Measurements from ENCODE around the gene VPS37C. TPM values are rescaled to one million over a fixed set of nuclear protein-coding genes. Genes with fewer than 3 reads are reported as not detected.

Gene VPS37C
- total RNA-seq, 3 donors from 2014 or later: 9.3 to 20.3 (median 17.1) TPM

DNA sequence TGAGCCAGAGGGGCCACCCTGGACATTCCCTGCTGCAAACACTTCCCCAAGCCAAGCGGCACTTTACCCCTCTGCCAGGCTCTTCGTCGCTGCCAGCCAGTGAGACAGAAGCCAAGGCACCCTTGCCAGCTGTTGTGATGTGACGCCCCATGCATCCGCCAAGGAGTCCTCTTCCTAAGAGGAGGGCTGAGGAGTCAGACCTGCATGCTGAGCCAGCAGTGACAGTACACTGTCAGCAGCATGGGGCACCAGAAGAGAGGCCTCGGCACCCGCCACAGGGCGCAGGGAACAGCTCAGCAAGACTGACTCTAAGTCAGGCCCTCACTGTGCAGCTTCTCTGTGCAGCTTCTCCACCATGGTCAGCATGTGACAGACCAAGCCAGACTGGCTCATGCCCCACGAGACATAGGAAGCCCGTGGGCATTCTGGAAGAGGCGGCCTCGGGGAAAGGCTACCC lies 26.4 kb downstream of the VPS37C start:
- Histone ChIP-seq H3K4me1 (peaks cover 0 to 3% of the 10 kb centered on the region in 2 donors), H3K27me3 (no peaks in the 10 kb centered on the region), H3K9me3 (no peaks in the 10 kb centered on the region), H3K27ac (no peak overlapping the region), H3K4me3 (no peak overlapping the region), H3K36me3 (no peaks in the 10 kb centered on the region)
- TF ChIP-seq POLR2AphosphoS5 (IDR thresholded peaks at IDR 0.05): no peak
- TF ChIP-seq, protein P1, sequence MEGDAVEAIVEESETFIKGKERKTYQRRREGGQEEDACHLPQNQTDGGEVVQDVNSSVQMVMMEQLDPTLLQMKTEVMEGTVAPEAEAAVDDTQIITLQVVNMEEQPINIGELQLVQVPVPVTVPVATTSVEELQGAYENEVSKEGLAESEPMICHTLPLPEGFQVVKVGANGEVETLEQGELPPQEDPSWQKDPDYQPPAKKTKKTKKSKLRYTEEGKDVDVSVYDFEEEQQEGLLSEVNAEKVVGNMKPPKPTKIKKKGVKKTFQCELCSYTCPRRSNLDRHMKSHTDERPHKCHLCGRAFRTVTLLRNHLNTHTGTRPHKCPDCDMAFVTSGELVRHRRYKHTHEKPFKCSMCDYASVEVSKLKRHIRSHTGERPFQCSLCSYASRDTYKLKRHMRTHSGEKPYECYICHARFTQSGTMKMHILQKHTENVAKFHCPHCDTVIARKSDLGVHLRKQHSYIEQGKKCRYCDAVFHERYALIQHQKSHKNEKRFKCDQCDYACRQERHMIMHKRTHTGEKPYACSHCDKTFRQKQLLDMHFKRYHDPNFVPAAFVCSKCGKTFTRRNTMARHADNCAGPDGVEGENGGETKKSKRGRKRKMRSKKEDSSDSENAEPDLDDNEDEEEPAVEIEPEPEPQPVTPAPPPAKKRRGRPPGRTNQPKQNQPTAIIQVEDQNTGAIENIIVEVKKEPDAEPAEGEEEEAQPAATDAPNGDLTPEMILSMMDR (IDR thresholded peaks at IDR 0.05): no peak
- no peak for TF ChIP-seq POLR2A (IDR thresholded peaks at IDR 0.05)
- intact Hi-C loops (cut with DNase I; ENCODE audit: low total_unique reads): loop anchor here (10.0 kb wide), 1 partner anchor 170 kb away; no protein-coding TSS in a partner anchor
- DNase-seq (ENCODE audit: low spot score in 2 of 2): no peak

DNA sequence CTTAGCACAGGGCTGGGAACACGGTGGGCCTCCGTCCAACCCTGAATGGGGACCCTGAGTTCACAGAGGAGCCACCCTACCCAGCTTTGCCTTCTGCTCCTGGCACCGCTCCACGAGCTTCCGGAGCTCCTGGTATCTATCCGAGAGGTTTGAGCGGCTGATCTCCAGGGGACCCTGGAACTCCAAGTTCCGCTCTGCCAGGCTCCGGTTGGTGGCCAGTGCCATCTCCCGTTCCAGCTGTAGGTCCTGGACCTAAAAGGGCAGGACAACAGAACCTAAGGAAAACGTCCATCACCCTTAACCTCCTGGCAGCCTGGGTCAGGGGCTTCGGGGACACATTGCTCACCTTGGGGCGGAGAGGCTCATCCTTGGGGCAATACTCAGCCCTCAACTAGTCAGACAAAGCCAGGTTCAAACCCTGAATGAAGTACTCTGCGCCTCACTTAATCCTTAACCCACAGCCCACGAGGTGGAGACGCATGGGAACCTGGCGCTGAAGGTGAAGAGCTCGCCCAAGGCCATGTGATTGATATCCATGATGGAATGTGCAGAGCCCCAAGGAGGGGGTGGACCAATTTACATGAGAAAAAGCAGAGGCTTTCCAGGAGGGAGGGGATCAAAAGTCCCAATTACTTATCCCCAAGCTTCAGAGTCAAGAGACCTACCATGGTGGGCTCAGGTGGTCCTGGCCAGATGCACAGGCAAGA lies 27.1 kb downstream of the VPS37C start:
- H3K4me3 ChIP-seq: no peak overlapping the region
- no peak overlapping the region for H3K27ac ChIP-seq
- no peak for DNase-seq (ENCODE audit: low spot score in 2 of 2)
- intact Hi-C loops (cut with DNase I; ENCODE audit: low total_unique reads): loop anchor here (10.0 kb wide), 1 partner anchor 169 kb away; no protein-coding TSS in a partner anchor
- no peaks in the 10 kb centered on the region for H3K27me3 ChIP-seq
- no peaks in the 10 kb centered on the region for H3K9me3 ChIP-seq
- peaks cover 0 to 4% of the 10 kb centered on the region in 2 donors for H3K4me1 ChIP-seq
- H3K36me3 ChIP-seq: no peaks in the 10 kb centered on the region
- TF ChIP-seq POLR2A (IDR thresholded peaks at IDR 0.05) (no peak), POLR2AphosphoS5 (IDR thresholded peaks at IDR 0.05) (no peak)

DNA sequence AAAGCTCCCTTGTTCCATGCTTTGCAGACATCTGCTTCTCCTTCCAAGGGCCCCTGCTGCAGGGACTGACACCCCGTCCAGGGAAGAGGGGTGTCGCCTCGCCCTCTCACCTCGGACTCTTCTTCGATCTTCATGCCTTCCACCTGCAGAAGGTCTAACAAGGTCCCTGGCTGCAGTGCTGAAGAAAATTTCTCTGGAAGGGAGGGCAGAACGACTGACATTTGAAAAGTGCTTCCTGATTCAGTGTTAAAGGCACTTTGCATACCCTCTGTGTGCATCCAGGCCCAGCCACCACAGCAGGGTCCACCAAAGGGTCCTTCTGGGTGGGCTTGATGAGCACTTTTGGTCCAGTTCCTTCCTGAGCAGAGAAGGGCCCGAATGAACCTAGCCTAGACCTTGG lies 28.1 kb downstream of the VPS37C start:
- Histone ChIP-seq H3K36me3 (no peaks in the 10 kb centered on the region), H3K4me1 (peaks cover 0 to 4% of the 10 kb centered on the region in 2 donors), H3K4me3 (no peak overlapping the region), H3K9me3 (no peaks in the 10 kb centered on the region), H3K27ac (no peak overlapping the region), H3K27me3 (no peaks in the 10 kb centered on the region)
- no peak for DNase-seq (ENCODE audit: low spot score in 2 of 2)
- intact Hi-C loops (cut with DNase I; ENCODE audit: low total_unique reads): loop anchor here (10.0 kb wide), 1 partner anchor 168 kb away; no protein-coding TSS in a partner anchor
- TF ChIP-seq POLR2A (IDR thresholded peaks at IDR 0.05) (no peak), POLR2AphosphoS5 (IDR thresholded peaks at IDR 0.05) (no peak)
- TF ChIP-seq, protein P1 (IDR thresholded peaks at IDR 0.05): no peak

DNA sequence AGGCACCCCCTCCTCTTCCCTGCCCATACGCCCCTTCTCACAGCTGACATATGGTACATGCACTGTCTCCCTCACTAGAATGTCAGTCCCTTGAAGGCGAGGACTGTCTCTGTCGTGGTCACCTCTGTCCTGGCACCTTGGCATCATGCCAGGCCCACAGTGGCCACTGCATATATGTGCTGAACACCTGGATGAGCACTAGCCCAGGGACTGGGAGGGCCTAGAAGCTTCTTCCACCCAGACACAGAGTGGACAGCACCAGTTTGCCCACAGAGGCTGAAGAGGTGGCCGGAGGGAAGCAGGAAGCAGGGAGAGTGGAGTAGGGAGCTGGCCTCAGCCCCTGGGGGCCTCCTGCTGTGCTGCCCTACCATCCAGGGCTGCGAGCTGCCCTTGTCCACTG lies 28.6 kb downstream of the VPS37C start:
- peaks cover 0 to 4% of the 10 kb centered on the region in 2 donors for H3K4me1 ChIP-seq
- intact Hi-C loops (cut with DNase I; ENCODE audit: low total_unique reads): loop anchor here (10.0 kb wide), 1 partner anchor 168 kb away; no protein-coding TSS in a partner anchor
- H3K4me3 ChIP-seq: no peak overlapping the region
- H3K27me3 ChIP-seq: no peaks in the 10 kb centered on the region
- DNase-seq (ENCODE audit: low spot score in 2 of 2): no peak
- no peaks in the 10 kb centered on the region for H3K36me3 ChIP-seq
- no peak overlapping the region for H3K27ac ChIP-seq
- TF ChIP-seq POLR2A (IDR thresholded peaks at IDR 0.05): no peak
- TF ChIP-seq, protein P1 (IDR thresholded peaks at IDR 0.05): no peak
- TF ChIP-seq POLR2AphosphoS5 (IDR thresholded peaks at IDR 0.05): no peak
- no peaks in the 10 kb centered on the region for H3K9me3 ChIP-seq

DNA sequence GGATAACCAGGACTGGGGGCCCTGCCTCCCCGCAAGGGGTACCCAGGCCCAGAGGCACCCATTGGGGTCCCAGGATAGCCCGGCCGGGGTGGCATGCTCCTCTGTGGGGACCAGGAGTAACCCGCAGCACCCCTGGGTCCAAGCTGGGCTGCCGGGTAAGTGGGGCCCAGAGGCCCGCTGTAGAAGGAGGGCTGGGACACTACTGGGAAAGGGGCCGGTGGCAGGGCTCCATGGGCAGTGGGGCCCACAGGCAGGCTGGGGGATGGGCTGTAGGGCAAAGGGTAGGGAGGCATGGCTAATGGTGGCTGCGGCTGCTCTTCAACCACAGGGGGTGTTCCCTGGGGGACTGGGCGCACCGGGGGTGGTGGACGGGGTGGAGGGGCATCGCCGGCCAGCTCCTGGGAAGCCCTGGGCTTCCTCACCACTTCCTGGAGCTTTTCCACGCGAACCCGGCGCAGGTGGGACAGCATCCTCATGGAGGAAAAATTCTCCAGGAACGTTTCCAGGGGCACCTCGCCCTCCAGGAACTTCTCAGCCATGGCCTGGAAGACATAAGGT lies 29.1 kb downstream of the VPS37C start:
- intact Hi-C loops (cut with DNase I; ENCODE audit: low total_unique reads): loop anchor here (10.0 kb wide), 1 partner anchor 167 kb away; no protein-coding TSS in a partner anchor
- no peak for DNase-seq (ENCODE audit: low spot score in 2 of 2)
- H3K36me3 ChIP-seq: no peaks in the 10 kb centered on the region
- H3K9me3 ChIP-seq: no peaks in the 10 kb centered on the region
- no peak overlapping the region for H3K4me3 ChIP-seq
- H3K27ac ChIP-seq: no peak overlapping the region
- H3K4me1 ChIP-seq: peaks cover 0 to 4% of the 10 kb centered on the region in 2 donors
- TF ChIP-seq POLR2AphosphoS5 (IDR thresholded peaks at IDR 0.05) (no peak), POLR2A (IDR thresholded peaks at IDR 0.05) (no peak)
- TF ChIP-seq, protein P1 (IDR thresholded peaks at IDR 0.05): no peak
- no peaks in the 10 kb centered on the region for H3K27me3 ChIP-seq

Data from breast epithelium (tissue), 4 donors.